Neutrophil (primary cell): ENCODE results near the gene PTPN4.

ENCODE experiments used
- H3K27ac ChIP-seq: fragments of 200-600 bp; sonication (generic); 2 replicates; pipeline ENCODE4 v1.5.1; 2016; ENCODE audit warnings: mild to moderate bottlenecking, moderate library complexity
- H3K27me3 ChIP-seq: fragments of 200-600 bp; sonication (generic); 2 replicates; pipeline ENCODE4 v1.6.0; 2016; ENCODE audit warnings: mild to moderate bottlenecking
- H3K36me3 ChIP-seq: fragments of 200-600 bp; sonication (generic); 2 replicates; pipeline ENCODE4 v1.5.1; 2017
- H3K4me1 ChIP-seq, 2 experiments: fragments of 200-600 bp in 1 of 2; sonication (generic) in 1 of 2; 1 replicate in 1 of 2; 2 replicates in 1 of 2; pipeline versions ENCODE4 v1.5.1 to v1.6.1; 2013 to 2016; ENCODE audit warnings: low read depth in 1 of 2, low read length in 1 of 2, mild to moderate bottlenecking in 1 of 2, moderate library complexity in 1 of 2; ENCODE audit not compliant: control insufficient read depth in 1 of 2, insufficient read depth in 1 of 2
- H3K4me3 ChIP-seq, 2 experiments: fragments of 200-600 bp in 1 of 2; sonication (generic) in 1 of 2; 1 replicate in 1 of 2; 2 replicates in 1 of 2; pipeline ENCODE4 v1.5.1; 2013 to 2016; ENCODE audit warnings: low read depth in 1 of 2, low read length in 1 of 2, mild to moderate bottlenecking in 1 of 2, moderate library complexity in 1 of 2
- H3K9me3 ChIP-seq: fragments of 200-600 bp; sonication (generic); 2 replicates; pipeline ENCODE4 v1.5.1; 2016
- TF ChIP-seq, protein P1 (sequence below): fragments of 200-600 bp; sonication (generic); IDR thresholded peaks from 2 replicates; pipeline ENCODE4 v1.5.1; 2016; ENCODE audit warnings: antibody characterized with exemption

Gene PTPN4

DNA sequence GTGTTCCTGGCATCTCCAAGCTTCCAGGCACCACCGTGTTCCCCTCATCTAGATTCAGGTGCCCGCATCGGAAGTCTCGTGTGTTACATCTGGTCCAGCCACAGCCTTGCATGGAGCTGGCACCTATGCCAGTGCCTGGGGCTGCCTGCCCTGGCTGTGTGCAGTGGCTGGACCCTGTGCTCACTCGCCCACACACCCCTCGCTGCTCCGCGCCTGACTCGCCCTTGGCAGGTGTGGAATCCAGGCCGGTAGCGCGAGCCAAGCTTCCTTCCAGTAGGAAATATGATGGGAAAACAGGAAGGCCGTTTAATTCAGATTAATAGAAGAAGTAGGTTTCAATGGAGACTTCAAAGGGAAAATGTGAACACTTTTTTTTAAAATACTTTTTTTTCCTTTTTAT lies 78.0 kb downstream of the PTPN4 start:
- TF ChIP-seq, protein P1, sequence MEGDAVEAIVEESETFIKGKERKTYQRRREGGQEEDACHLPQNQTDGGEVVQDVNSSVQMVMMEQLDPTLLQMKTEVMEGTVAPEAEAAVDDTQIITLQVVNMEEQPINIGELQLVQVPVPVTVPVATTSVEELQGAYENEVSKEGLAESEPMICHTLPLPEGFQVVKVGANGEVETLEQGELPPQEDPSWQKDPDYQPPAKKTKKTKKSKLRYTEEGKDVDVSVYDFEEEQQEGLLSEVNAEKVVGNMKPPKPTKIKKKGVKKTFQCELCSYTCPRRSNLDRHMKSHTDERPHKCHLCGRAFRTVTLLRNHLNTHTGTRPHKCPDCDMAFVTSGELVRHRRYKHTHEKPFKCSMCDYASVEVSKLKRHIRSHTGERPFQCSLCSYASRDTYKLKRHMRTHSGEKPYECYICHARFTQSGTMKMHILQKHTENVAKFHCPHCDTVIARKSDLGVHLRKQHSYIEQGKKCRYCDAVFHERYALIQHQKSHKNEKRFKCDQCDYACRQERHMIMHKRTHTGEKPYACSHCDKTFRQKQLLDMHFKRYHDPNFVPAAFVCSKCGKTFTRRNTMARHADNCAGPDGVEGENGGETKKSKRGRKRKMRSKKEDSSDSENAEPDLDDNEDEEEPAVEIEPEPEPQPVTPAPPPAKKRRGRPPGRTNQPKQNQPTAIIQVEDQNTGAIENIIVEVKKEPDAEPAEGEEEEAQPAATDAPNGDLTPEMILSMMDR: no peak
- H3K27ac ChIP-seq: no peak overlapping the region

DNA sequence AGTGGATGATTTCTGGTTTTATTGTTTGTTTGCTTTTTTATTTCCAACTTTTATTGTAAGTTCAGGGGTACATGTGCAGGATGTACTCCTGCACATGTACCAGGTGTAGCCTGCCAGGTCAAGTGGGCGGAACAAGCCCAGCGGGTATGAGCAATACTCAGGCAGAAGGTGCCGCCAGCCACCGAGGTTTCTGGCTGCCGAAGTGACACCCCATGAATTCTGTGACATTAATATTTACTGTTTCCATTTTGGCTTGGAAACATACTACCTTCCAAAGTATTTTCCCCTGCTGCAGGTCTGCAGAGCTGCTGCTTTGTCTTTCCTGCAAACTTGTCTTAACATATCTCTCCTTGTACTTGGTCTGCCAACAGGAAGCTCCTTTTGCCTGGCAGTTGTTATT lies 78.5 kb downstream of the PTPN4 start:
- Histone ChIP-seq H3K4me3 (no peak overlapping the region), H3K36me3 (no peaks in the 10 kb centered on the region), H3K27me3 (no peaks in the 10 kb centered on the region), H3K27ac (no peak overlapping the region), H3K4me1 (no peaks in the 10 kb centered on the region), H3K9me3 (no peaks in the 10 kb centered on the region)
- TF ChIP-seq, protein P1: no peak

More for the DNA sequence above, 78.0 kb downstream of the PTPN4 start:
- H3K27me3 ChIP-seq: no peaks in the 10 kb centered on the region
- H3K4me1 ChIP-seq: no peaks in the 10 kb centered on the region
- no peak overlapping the region for H3K4me3 ChIP-seq
- no peaks in the 10 kb centered on the region for H3K36me3 ChIP-seq
- H3K9me3 ChIP-seq: no peaks in the 10 kb centered on the region

DNA sequence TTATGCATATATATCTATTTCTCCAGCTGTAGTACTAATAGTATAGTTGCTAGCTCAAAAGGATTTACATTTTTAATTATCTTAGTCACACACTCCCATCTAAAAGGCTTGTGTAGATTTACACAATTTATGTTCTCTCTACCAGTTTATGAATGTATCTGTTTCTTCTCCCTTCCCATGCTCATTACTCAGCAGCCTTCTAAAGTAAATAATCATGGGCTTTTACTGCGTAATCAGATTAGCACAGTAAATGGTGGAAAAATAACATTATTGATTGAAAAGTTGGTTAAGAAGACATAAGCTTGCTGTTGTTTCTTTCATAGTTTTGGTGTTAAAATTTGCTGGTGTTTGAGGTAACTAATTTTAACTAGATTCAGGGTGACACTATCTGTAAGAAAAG lies 81.8 kb downstream of the PTPN4 start:
- no peak overlapping the region for H3K27ac ChIP-seq
- no peak overlapping the region for H3K4me3 ChIP-seq
- no peaks in the 10 kb centered on the region for H3K27me3 ChIP-seq
- H3K9me3 ChIP-seq: no peaks in the 10 kb centered on the region
- no peaks in the 10 kb centered on the region for H3K36me3 ChIP-seq
- TF ChIP-seq, protein P1: no peak
- H3K4me1 ChIP-seq: no peaks in the 10 kb centered on the region

DNA sequence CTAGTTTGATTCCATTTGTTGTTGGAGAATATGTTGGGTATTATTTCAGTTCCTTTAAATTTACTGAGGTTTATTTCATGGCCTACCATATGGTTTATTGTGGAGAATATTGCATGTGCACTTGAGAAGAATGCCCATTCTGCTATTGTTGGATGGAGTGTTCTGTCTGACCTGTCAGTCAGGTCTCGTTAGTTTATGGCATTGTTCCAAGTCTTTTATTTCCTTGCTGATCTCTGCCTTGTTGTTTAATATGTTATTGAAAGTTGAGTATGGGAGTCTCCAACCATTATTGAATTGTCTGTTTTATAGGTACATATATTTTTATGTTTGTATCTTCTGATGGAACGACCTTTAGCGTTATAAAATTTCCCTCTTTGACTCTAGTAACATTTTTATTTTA lies 86.3 kb downstream of the PTPN4 start:
- no peaks in the 10 kb centered on the region for H3K27me3 ChIP-seq
- H3K9me3 ChIP-seq: no peaks in the 10 kb centered on the region
- TF ChIP-seq, protein P1: no peak
- no peaks in the 10 kb centered on the region for H3K36me3 ChIP-seq
- no peaks in the 10 kb centered on the region for H3K4me1 ChIP-seq
- H3K4me3 ChIP-seq: no peak overlapping the region
- H3K27ac ChIP-seq: no peak overlapping the region

DNA sequence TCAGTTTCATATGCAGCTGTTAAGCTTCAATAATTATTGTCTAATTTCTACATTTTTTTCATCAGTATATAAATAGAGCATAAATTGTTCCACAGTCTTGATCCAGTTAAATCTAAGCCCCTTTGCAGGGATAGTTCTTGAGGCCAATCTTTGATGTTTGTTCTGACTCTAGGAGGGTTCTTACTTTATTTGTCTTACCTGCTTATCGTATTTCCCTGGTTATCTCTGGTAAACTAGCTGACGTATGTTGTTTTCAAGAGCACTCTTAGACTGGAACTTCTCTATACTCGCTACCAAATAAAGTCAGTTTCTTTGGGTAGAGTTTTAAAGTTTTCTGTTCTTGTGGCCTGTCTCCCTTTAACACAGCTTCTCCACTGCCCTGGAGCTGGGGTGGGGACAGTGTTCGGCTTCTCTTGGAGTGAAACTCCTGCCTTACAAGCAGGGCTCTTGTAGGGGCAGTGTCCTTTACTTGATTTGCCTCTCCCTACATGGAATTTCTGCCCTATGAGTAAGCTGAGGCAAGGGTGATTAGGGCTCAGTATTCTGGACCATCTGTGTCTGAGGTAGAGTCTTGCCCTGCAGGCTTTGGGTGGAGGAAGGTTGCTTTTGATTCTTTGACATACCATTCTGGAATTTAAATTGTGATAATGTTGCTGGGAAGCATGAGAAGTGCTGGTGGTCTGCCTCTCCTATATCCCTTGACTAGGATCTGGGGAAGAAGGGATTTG lies 90.3 kb downstream of the PTPN4 start:
- no peak overlapping the region for H3K27ac ChIP-seq
- H3K36me3 ChIP-seq: no peaks in the 10 kb centered on the region
- peaks cover 3% of the 10 kb centered on the region for H3K9me3 ChIP-seq
- H3K27me3 ChIP-seq: no peaks in the 10 kb centered on the region
- TF ChIP-seq, protein P1: no peak
- no peak overlapping the region for H3K4me3 ChIP-seq
- H3K4me1 ChIP-seq: no peaks in the 10 kb centered on the region
